GM18907 (cell line): ENCODE results near the gene TPCN2.

ENCODE experiments used
- ATAC-seq: cut with Tn5 transposase; IDR thresholded peaks from one replicate; pipeline ENCODE4 v1.9.1; 2021; ENCODE audit warnings: mild to moderate bottlenecking, moderate library complexity; ENCODE audit not compliant: unreplicated experiment

The TPCN2 gene

GRCh38 chr11:69010361-69010891 lies 38.3 kb upstream of the TPCN2 start:
- ATAC-seq = no peak

- ATAC-seq = no peak
Observed at GRCh38 chr11:69010964-69011623, 37.6 kb upstream of the TPCN2 start.

- ATAC-seq = no peak
Observed at GRCh38 chr11:69011624-69012091, 37.1 kb upstream of the TPCN2 start.

- no peak for ATAC-seq
Observed at GRCh38 chr11:69012092-69013008, 36.4 kb upstream of the TPCN2 start.

- no peak for ATAC-seq
Observed at GRCh38 chr11:69013009-69013951, 35.5 kb upstream of the TPCN2 start, which contains the start of gene MRGPRF. MRGPRF (minus strand) TSS chr11:69013246; CDS start chr11:69009901, 3,345 bp downstream.

GRCh38 chr11:69014084-69014851 lies 34.5 kb upstream of the TPCN2 start:
- no peak for ATAC-seq

- no peak for ATAC-seq
Observed at GRCh38 chr11:69014898-69015549, 33.7 kb upstream of the TPCN2 start.

GRCh38 chr11:69017951-69018350 lies 30.8 kb upstream of the TPCN2 start:
- ATAC-seq = no peak

GRCh38 chr11:69018924-69019323 lies 29.8 kb upstream of the TPCN2 start:
- no peak for ATAC-seq

GRCh38 chr11:69022260-69022659 lies 26.5 kb upstream of the TPCN2 start:
- no peak for ATAC-seq

GRCh38 chr11:69024509-69024908 lies 24.2 kb upstream of the TPCN2 start:
- no peak for ATAC-seq

GRCh38 chr11:69027704-69028372 lies 20.9 kb upstream of the TPCN2 start:
- ATAC-seq = no peak

- ATAC-seq = no peak
Observed at GRCh38 chr11:69030301-69030700, 18.4 kb upstream of the TPCN2 start.

GRCh38 chr11:69032833-69033232 lies 15.9 kb upstream of the TPCN2 start:
- no peak for ATAC-seq

- ATAC-seq = no peak
Observed at GRCh38 chr11:69033431-69033830, 15.3 kb upstream of the TPCN2 start.

GRCh38 chr11:69034123-69034867 lies 14.4 kb upstream of the TPCN2 start:
- no peak for ATAC-seq

GRCh38 chr11:69035150-69035945 lies 13.4 kb upstream of the TPCN2 start:
- ATAC-seq = no peak
